Endodermal cell (in vitro differentiated cells): ENCODE results near the gene KBTBD13. TPM values are rescaled to one million over a fixed set of nuclear protein-coding genes. Genes with fewer than 3 reads are reported as not detected.

ENCODE experiments used
- DNase-seq: peaks from one replicate; pipeline ENCODE4 v3.0.0-alpha.2; 2017
- H3K27ac ChIP-seq: 2 replicates; pipeline ENCODE4 v1.5.1; 2013; ENCODE audit warnings: mild to moderate bottlenecking, low read depth, low read length, moderate library complexity
- H3K27me3 ChIP-seq: 2 replicates; pipeline ENCODE4 v1.6.1; 2013; ENCODE audit warnings: mild to moderate bottlenecking, low read length, moderate library complexity; ENCODE audit not compliant: insufficient read depth, control insufficient read depth, poor library complexity, severe bottlenecking
- H3K36me3 ChIP-seq: 2 replicates; pipeline ENCODE4 v1.7.0; 2013; ENCODE audit warnings: mild to moderate bottlenecking, low read length, moderate library complexity; ENCODE audit not compliant: control insufficient read depth, insufficient read depth
- H3K4me1 ChIP-seq: one replicate; pipeline ENCODE4 v1.7.0; 2013; ENCODE audit warnings: low read length; ENCODE audit not compliant: control insufficient read depth, insufficient read depth
- H3K4me3 ChIP-seq: 2 replicates; pipeline ENCODE4 v1.5.1; 2013; ENCODE audit warnings: mild to moderate bottlenecking, low read length, moderate library complexity
- H3K9ac ChIP-seq: 2 replicates; pipeline ENCODE4 v1.6.1; 2013; ENCODE audit warnings: mild to moderate bottlenecking, low read length, moderate library complexity; ENCODE audit not compliant: poor library complexity, severe bottlenecking; ENCODE audit errors: extremely low read depth
- H3K9me3 ChIP-seq: 2 replicates; pipeline ENCODE4 v1.6.1; 2013; ENCODE audit warnings: mild to moderate bottlenecking, low read length, moderate library complexity; ENCODE audit not compliant: control insufficient read depth
- H3K27ac Mint-ChIP-seq: 2 replicates; pipeline ENCODE4 v1.8.0; 2020; ENCODE audit warnings: mixed read lengths
- H3K27me3 Mint-ChIP-seq: 2 replicates; pipeline ENCODE4 v1.8.0; 2021; ENCODE audit warnings: mild to moderate bottlenecking, mixed read lengths; ENCODE audit not compliant: insufficient read depth
- H3K36me3 Mint-ChIP-seq: 2 replicates; pipeline ENCODE4 v1.8.0; 2020; ENCODE audit warnings: low read depth, mixed read lengths
- H3K4me1 Mint-ChIP-seq: 2 replicates; pipeline ENCODE4 v1.8.0; 2020; ENCODE audit warnings: mixed read lengths
- H3K4me3 Mint-ChIP-seq: 2 replicates; pipeline ENCODE4 v1.8.0; 2020; ENCODE audit warnings: mild to moderate bottlenecking, moderate library complexity, mixed read lengths
- H3K9me3 Mint-ChIP-seq: 2 replicates; pipeline ENCODE4 v1.8.0; 2020; ENCODE audit warnings: mild to moderate bottlenecking, mixed read lengths
- CTCF ChIP-seq: fragments of 200-600 bp; sonication (generic); conservative IDR thresholded peaks from 2 replicates; pipeline ENCODE4 v1.5.0; 2021; ENCODE audit warnings: antibody characterized with exemption, mild to moderate bottlenecking
- WGBS, 2 experiments: methylation state at CpG; one replicate each; pipeline versions ENCODE4 v1.1.5 to v1.1.7; 2013; ENCODE audit warnings: missing lambda C conversion rate in 2 of 2, mixed read lengths in 1 of 2; ENCODE audit not compliant: insufficient coverage in 1 of 2, insufficient read length in 1 of 2; 5-methylcytosine and 5-hydroxymethylcytosine counted together
- total RNA-seq, 2 donors: library from RNA; stranded (reverse); fragmentation: NEBNext Ultra II Directional in 1 of 2; extraction: Animal tissue kit (Norgen Biotek cat#: 25700) in 1 of 2; gene quantifications; 2 replicates in 1 of 2; 3 replicates in 1 of 2; pipeline ENCODE4 v1.2.1, GENCODE V29; 2021

KBTBD13 gene
- total RNA-seq, 2 donors from 2014 or later, result not detected

GRCh38 chr15:65056868-65057548, 19.5 kb upstream of the KBTBD13 start:
- Mint-ChIP-seq H3K4me3 (no peak overlapping the region), H3K9me3 (no peaks in the 10 kb centered on the region), H3K4me1 (no peaks in the 10 kb centered on the region), H3K27ac (no peak overlapping the region), H3K36me3 (peaks cover 62% of the 10 kb centered on the region), H3K27me3 (no peaks in the 10 kb centered on the region)
- no peak for DNase-seq
- Histone ChIP-seq H3K36me3 (peaks cover 76% of the 10 kb centered on the region), H3K27me3 (no peaks in the 10 kb centered on the region), H3K4me3 (no peak overlapping the region), H3K9ac (no peak overlapping the region), H3K27ac (no peak overlapping the region), H3K9me3 (no peaks in the 10 kb centered on the region), H3K4me1 (no peaks in the 10 kb centered on the region)
- no peak for TF ChIP-seq CTCF
- WGBS, 2 experiments, result 86 to 95% methylated on average over 7 to 8 of the region's 8 CpGs

- H3K4me1 Mint-ChIP-seq, result no peaks in the 10 kb centered on the region
- 93% methylated on average over 6 to 8 of the region's 8 CpGs for WGBS, 2 experiments
- Histone ChIP-seq H3K4me3 (no peak overlapping the region), H3K27ac (no peak overlapping the region), H3K36me3 (peaks cover 81% of the 10 kb centered on the region), H3K4me1 (no peaks in the 10 kb centered on the region), H3K27me3 (no peaks in the 10 kb centered on the region), H3K9ac (no peak overlapping the region), H3K9me3 (no peaks in the 10 kb centered on the region)
- no peak overlapping the region for H3K27ac Mint-ChIP-seq
- no peak for DNase-seq
- no peaks in the 10 kb centered on the region for H3K27me3 Mint-ChIP-seq
- no peak for TF ChIP-seq CTCF
- H3K9me3 Mint-ChIP-seq, result no peaks in the 10 kb centered on the region
- peaks cover 67% of the 10 kb centered on the region for H3K36me3 Mint-ChIP-seq
- H3K4me3 Mint-ChIP-seq, result no peak overlapping the region
Observed at GRCh38 chr15:65057549-65057940, 19.0 kb upstream of the KBTBD13 start.

- no peak overlapping the region for H3K27ac ChIP-seq
- WGBS, 2 experiments, result 93 to 96% methylated on average over 10 to 14 of the region's 16 CpGs
- H3K9me3 ChIP-seq, result no peaks in the 10 kb centered on the region
- Mint-ChIP-seq H3K9me3 (no peaks in the 10 kb centered on the region), H3K4me1 (no peaks in the 10 kb centered on the region), H3K36me3 (peaks cover 78% of the 10 kb centered on the region), H3K4me3 (no peak overlapping the region), H3K27me3 (no peaks in the 10 kb centered on the region), H3K27ac (no peak overlapping the region)
- H3K4me3 ChIP-seq, result no peak overlapping the region
- H3K27me3 ChIP-seq, result no peaks in the 10 kb centered on the region
- H3K9ac ChIP-seq, result no peak overlapping the region
- H3K4me1 ChIP-seq, result no peaks in the 10 kb centered on the region
- DNase-seq, result no peak
- TF ChIP-seq CTCF, result no peak
- peaks cover 84% of the 10 kb centered on the region for H3K36me3 ChIP-seq
Observed at GRCh38 chr15:65058394-65059368, 17.9 kb upstream of the KBTBD13 start.
